Hepatocyte (in vitro differentiated cells): ENCODE measurements around the gene WNT3A. TPM values are rescaled to one million over a fixed set of nuclear protein-coding genes. Genes with fewer than 3 reads are reported as not detected.
"Not testable (repeated sequence)": the region's sequence is repeated elsewhere in the genome, so short reads cannot be mapped to it uniquely, and the experiment has no call there.

Source experiments
- DNase-seq: peaks from one replicate; pipeline ENCODE4 v3.0.0-alpha.2; 2016; ENCODE audit warnings: low spot score
- H2AFZ ChIP-seq: fragments of 200-600 bp; sonication (generic); 2 replicates; pipeline ENCODE4 v1.6.0; 2016; ENCODE audit warnings: antibody characterized with exemption, mild to moderate bottlenecking
- H3K27ac ChIP-seq: fragments of 200-600 bp; sonication (generic); 2 replicates; pipeline ENCODE4 v1.5.1; 2016; ENCODE audit warnings: mild to moderate bottlenecking
- H3K27me3 ChIP-seq: fragments of 200-600 bp; sonication (generic); 2 replicates; pipeline ENCODE4 v1.6.1; 2016
- H3K36me3 ChIP-seq: fragments of 200-600 bp; sonication (generic); replicated peaks from 2 replicates; pipeline ENCODE4 v1.5.1; 2016; ENCODE audit warnings: low read depth; ENCODE audit not compliant: insufficient read depth
- H3K4me1 ChIP-seq: fragments of 200-600 bp; sonication (generic); 2 replicates; pipeline ENCODE4 v1.5.1; 2016; ENCODE audit warnings: mild to moderate bottlenecking, moderate library complexity; ENCODE audit not compliant: insufficient read depth
- H3K4me2 ChIP-seq: fragments of 200-600 bp; sonication (generic); 2 replicates; pipeline ENCODE4 v1.6.0; 2016
- H3K4me3 ChIP-seq: fragments of 200-600 bp; sonication (generic); 2 replicates; pipeline ENCODE4 v1.5.1; 2016; ENCODE audit warnings: mild to moderate bottlenecking
- H3K79me2 ChIP-seq: fragments of 200-600 bp; sonication (generic); 2 replicates; pipeline ENCODE4 v1.6.0; 2017; ENCODE audit warnings: mild to moderate bottlenecking
- H3K9me2 ChIP-seq: fragments of 200-600 bp; sonication (generic); replicated peaks from 2 replicates; pipeline ENCODE4 v1.6.0; 2017; ENCODE audit warnings: mild to moderate bottlenecking; ENCODE audit not compliant: insufficient read depth
- H3K9me3 ChIP-seq: fragments of 200-600 bp; sonication (generic); 2 replicates; pipeline ENCODE4 v1.5.1; 2016; ENCODE audit warnings: low read depth, mild to moderate bottlenecking
- H4K20me1 ChIP-seq: fragments of 200-600 bp; sonication (generic); 2 replicates; pipeline ENCODE4 v1.6.0; 2016; ENCODE audit warnings: mild to moderate bottlenecking; ENCODE audit not compliant: insufficient read depth, poor library complexity, severe bottlenecking
- CTCF ChIP-seq: fragments of 200-600 bp; sonication (generic); IDR thresholded peaks from 2 replicates; pipeline ENCODE4 v1.5.1; 2016; ENCODE audit warnings: antibody characterized with exemption, mild to moderate bottlenecking; ENCODE audit not compliant: poor library complexity
- EZH2 ChIP-seq: fragments of 200-600 bp; sonication (generic); IDR thresholded peaks from 2 replicates; pipeline ENCODE4 v1.6.1; 2016; ENCODE audit warnings: antibody characterized with exemption, mild to moderate bottlenecking, borderline replicate concordance
- EZH2phosphoT487 ChIP-seq: fragments of 200-600 bp; sonication (generic); IDR thresholded peaks from one replicate; pipeline ENCODE4 v1.6.1; 2018; ENCODE audit warnings: antibody characterized with exemption, mild to moderate bottlenecking, low read depth, moderate library complexity; ENCODE audit not compliant: unreplicated experiment, severe bottlenecking
- WGBS: methylation state at CpG from one replicate; pipeline ENCODE4 v1.1.6; 2016; ENCODE audit warnings: low lambda C conversion rate; ENCODE audit errors: missing lambda C conversion rate; 5-methylcytosine and 5-hydroxymethylcytosine counted together
- polyA plus RNA-seq: library from polyadenylated mRNA; unstranded; fragments of >200 nt; fragmentation: Nextera tagmentation; extraction: Ambion mirVana; gene quantifications from 2 replicates; pipeline ENCODE4 v1.2.1, GENCODE V29; 2016
- total RNA-seq: library from RNA; depleted of rRNA; stranded (reverse); fragments of >200 nt; gene quantifications from 2 replicates; pipeline ENCODE4 v1.2.3, GENCODE V29; 2014

The WNT3A gene
- total and polyA plus RNA-seq, 2 experiments from 2014 or later: 0.03 TPM; not detected in 1

GRCh38 chr1:228017356-228018124, 10.7 kb downstream of the WNT3A start:
- H2AFZ ChIP-seq: no peak overlapping the region
- H3K4me1 ChIP-seq: no peaks in the 10 kb centered on the region
- TF ChIP-seq EZH2: no peak
- TF ChIP-seq EZH2phosphoT487: no peak
- no peak for TF ChIP-seq CTCF
- H3K27me3 ChIP-seq: peaks cover 2% of the 10 kb centered on the region
- H3K27ac ChIP-seq: no peak overlapping the region
- H3K4me3 ChIP-seq: no peak overlapping the region
- H3K9me3 ChIP-seq: no peaks in the 10 kb centered on the region
- H3K79me2 ChIP-seq: no peaks in the 10 kb centered on the region
- H3K36me3 ChIP-seq: no peaks in the 10 kb centered on the region
- no peak overlapping the region for H3K4me2 ChIP-seq
- WGBS: 93% methylated on average over 16 of the region's 16 CpGs
- no peak for DNase-seq
- H4K20me1 ChIP-seq: no peaks in the 10 kb centered on the region
- H3K9me2 ChIP-seq: no peaks in the 10 kb centered on the region

GRCh38 chr1:228018125-228018398, 11.3 kb downstream of the WNT3A start:
- 91% methylated on average over 5 of the region's 5 CpGs for WGBS
- no peak for DNase-seq
- Histone ChIP-seq H2AFZ (no peak overlapping the region), H3K9me3 (no peaks in the 10 kb centered on the region), H3K36me3 (no peaks in the 10 kb centered on the region), H4K20me1 (no peaks in the 10 kb centered on the region), H3K79me2 (no peaks in the 10 kb centered on the region), H3K4me3 (no peak overlapping the region), H3K9me2 (no peaks in the 10 kb centered on the region), H3K4me2 (no peak overlapping the region), H3K27ac (no peak overlapping the region), H3K4me1 (no peaks in the 10 kb centered on the region), H3K27me3 (no peaks in the 10 kb centered on the region)
- TF ChIP-seq CTCF (no peak), EZH2 (no peak), EZH2phosphoT487 (no peak)

- Histone ChIP-seq H3K9me3 (no peaks in the 10 kb centered on the region), H3K36me3 (no peaks in the 10 kb centered on the region), H3K4me3 (no peak overlapping the region), H3K4me2 (no peak overlapping the region), H3K4me1 (no peaks in the 10 kb centered on the region), H4K20me1 (no peaks in the 10 kb centered on the region), H3K27ac (no peak overlapping the region), H3K27me3 (no peaks in the 10 kb centered on the region), H3K79me2 (no peaks in the 10 kb centered on the region), H3K9me2 (no peaks in the 10 kb centered on the region), H2AFZ (no peak overlapping the region)
- DNase-seq: no peak
- TF ChIP-seq CTCF: no peak
- no peak for TF ChIP-seq EZH2phosphoT487
- TF ChIP-seq EZH2: no peak
- WGBS: 81% methylated on average over 9 of the region's 9 CpGs
Observed at GRCh38 chr1:228018961-228019721, 12.3 kb downstream of the WNT3A start.

- H3K79me2 ChIP-seq, H2AFZ ChIP-seq, H3K9me3 ChIP-seq, H3K27ac ChIP-seq, H4K20me1 ChIP-seq, H3K4me1 ChIP-seq, H3K4me2 ChIP-seq, DNase-seq, H3K36me3 ChIP-seq, H3K27me3 ChIP-seq, H3K9me2 ChIP-seq, H3K4me3 ChIP-seq: not testable (repeated sequence)
- 72% methylated on average over 5 of the region's 5 CpGs for WGBS
Observed at GRCh38 chr1:228019722-228020083, 12.9 kb downstream of the WNT3A start.
